ENCODE results near the gene KIF3C. TPM values are rescaled to one million over a fixed set of nuclear protein-coding genes. Genes with fewer than 3 reads are reported as not detected.
"Not testable (repeated sequence)": the region's sequence is repeated elsewhere in the genome, so short reads cannot be mapped to it uniquely, and the experiment has no call there.

KIF3C gene
- total and polyA plus RNA-seq, 10 of the 15 experiments (the other 5 are each of a cell fraction or from before 2014, with no cell fraction given), result 0.10 to 0.63 (median 0.46) TPM

- in situ Hi-C loops (cut with MboI); H3K4me1 ChIP-seq (ENCODE audit: control insufficient read depth, insufficient read depth, low read length); H3K27me3 ChIP-seq (replicated peaks in 1 of 2; ENCODE audit: control insufficient read depth in 2 of 2, insufficient read depth in 2 of 2, low read length in 1 of 2); BruUV-seq (replicated peaks); intact Hi-C loops (cut with micrococcal nuclease; ENCODE audit: unreplicated experiment); SMC1A ChIA-PET (ENCODE audit: uncharacterized antibody, unreplicated experiment); H3K4me2 ChIP-seq (ENCODE audit: control insufficient read depth, insufficient read depth); POLR2A ChIA-PET; H4K20me1 ChIP-seq (ENCODE audit: control insufficient read depth, insufficient read depth); H3K9ac ChIP-seq (ENCODE audit: control insufficient read depth, insufficient read depth, low read length); DNase-seq (ENCODE audit: low read depth, low spot score); RAD21 ChIA-PET (ENCODE audit: unreplicated experiment); ATAC-seq; H3K4me3 ChIP-seq; H3K36me3 ChIP-seq (ENCODE audit: control insufficient read depth in 2 of 2, insufficient read depth in 2 of 2, low read length in 1 of 2); H3K9me3 ChIP-seq (replicated peaks; ENCODE audit: control insufficient read depth, insufficient read depth, low read length); H3K79me2 ChIP-seq (ENCODE audit: control insufficient read depth, insufficient read depth, low read length); H3K27ac ChIP-seq (ENCODE audit: control insufficient read depth, insufficient read depth); FAIRE-seq: not testable (repeated sequence)
- CTCF ChIA-PET, result interaction anchor here (0.6 to 2.1 kb wide), 4 partner anchors 8 to 308 kb away, joined by 3 to 6 read pairs (median 4); no protein-coding TSS in a partner anchor
- peak overlapping the region; percentile 33 for H2AFZ ChIP-seq (ENCODE audit: control insufficient read depth, low read depth, low read length)
- 20% methylated on average over 16 of the region's 16 CpGs for WGBS (ENCODE audit: insufficient coverage, insufficient replicate concordance, low lambda C conversion rate, missing lambda C conversion rate)
- TF ChIP-seq NFYB (IDR thresholded peaks at IDR 0.05; ENCODE audit: insufficient read depth, low read depth, low read length), result peak; percentile 52; the same call in 1 of the 2 replicates
These were observed 66.1 kb downstream of the KIF3C start for GRCh38 chr2:25915944-25916772.

GRCh38 chr2:25915411-25915810 is 66.9 kb downstream of the KIF3C start:
- CTCF ChIA-PET; H3K79me2 ChIP-seq (ENCODE audit: control insufficient read depth, insufficient read depth, low read length); H3K27me3 ChIP-seq (replicated peaks in 1 of 2; ENCODE audit: control insufficient read depth in 2 of 2, insufficient read depth in 2 of 2, low read length in 1 of 2); H3K4me3 ChIP-seq; H3K9ac ChIP-seq (ENCODE audit: control insufficient read depth, insufficient read depth, low read length); FAIRE-seq; H3K36me3 ChIP-seq (ENCODE audit: control insufficient read depth in 2 of 2, insufficient read depth in 2 of 2, low read length in 1 of 2); intact Hi-C loops (cut with micrococcal nuclease; ENCODE audit: unreplicated experiment); H4K20me1 ChIP-seq (ENCODE audit: control insufficient read depth, insufficient read depth); H3K27ac ChIP-seq (ENCODE audit: control insufficient read depth, insufficient read depth); BruUV-seq (replicated peaks); in situ Hi-C loops (cut with MboI); POLR2A ChIA-PET; H3K9me3 ChIP-seq (replicated peaks; ENCODE audit: control insufficient read depth, insufficient read depth, low read length); SMC1A ChIA-PET (ENCODE audit: uncharacterized antibody, unreplicated experiment); ATAC-seq; DNase-seq (ENCODE audit: low read depth, low spot score); H2AFZ ChIP-seq (ENCODE audit: control insufficient read depth, low read depth, low read length); H3K4me1 ChIP-seq (ENCODE audit: control insufficient read depth, insufficient read depth, low read length); RAD21 ChIA-PET (ENCODE audit: unreplicated experiment); H3K4me2 ChIP-seq (ENCODE audit: control insufficient read depth, insufficient read depth): not testable (repeated sequence)
- WGBS (ENCODE audit: insufficient coverage, insufficient replicate concordance, low lambda C conversion rate, missing lambda C conversion rate), result 83% methylated on average over 29 of the region's 33 CpGs

GRCh38 chr2:25913696-25913973 is 68.7 kb downstream of the KIF3C start:
- ATAC-seq; H3K27me3 ChIP-seq (replicated peaks in 1 of 2; ENCODE audit: control insufficient read depth in 2 of 2, insufficient read depth in 2 of 2, low read length in 1 of 2); RAD21 ChIA-PET (ENCODE audit: unreplicated experiment); H4K20me1 ChIP-seq (ENCODE audit: control insufficient read depth, insufficient read depth); H3K79me2 ChIP-seq (ENCODE audit: control insufficient read depth, insufficient read depth, low read length); SMC1A ChIA-PET (ENCODE audit: uncharacterized antibody, unreplicated experiment); H3K36me3 ChIP-seq (ENCODE audit: control insufficient read depth in 2 of 2, insufficient read depth in 2 of 2, low read length in 1 of 2); POLR2A ChIA-PET; H3K9me3 ChIP-seq (replicated peaks; ENCODE audit: control insufficient read depth, insufficient read depth, low read length); H3K4me1 ChIP-seq (ENCODE audit: control insufficient read depth, insufficient read depth, low read length); in situ Hi-C loops (cut with MboI); BruUV-seq (replicated peaks); intact Hi-C loops (cut with micrococcal nuclease; ENCODE audit: unreplicated experiment); H3K4me3 ChIP-seq; H2AFZ ChIP-seq (ENCODE audit: control insufficient read depth, low read depth, low read length); FAIRE-seq; H3K9ac ChIP-seq (ENCODE audit: control insufficient read depth, insufficient read depth, low read length); DNase-seq (ENCODE audit: low read depth, low spot score); H3K27ac ChIP-seq (ENCODE audit: control insufficient read depth, insufficient read depth); H3K4me2 ChIP-seq (ENCODE audit: control insufficient read depth, insufficient read depth); CTCF ChIA-PET: not testable (repeated sequence)
- whole genome bisulfite sequencing (ENCODE audit: insufficient coverage, insufficient replicate concordance, low lambda C conversion rate, missing lambda C conversion rate), result 71% methylated on average over 9 of the region's 9 CpGs

Data from GM12878 (cell line).